ENCODE measurements around the gene MIA.

DNA sequence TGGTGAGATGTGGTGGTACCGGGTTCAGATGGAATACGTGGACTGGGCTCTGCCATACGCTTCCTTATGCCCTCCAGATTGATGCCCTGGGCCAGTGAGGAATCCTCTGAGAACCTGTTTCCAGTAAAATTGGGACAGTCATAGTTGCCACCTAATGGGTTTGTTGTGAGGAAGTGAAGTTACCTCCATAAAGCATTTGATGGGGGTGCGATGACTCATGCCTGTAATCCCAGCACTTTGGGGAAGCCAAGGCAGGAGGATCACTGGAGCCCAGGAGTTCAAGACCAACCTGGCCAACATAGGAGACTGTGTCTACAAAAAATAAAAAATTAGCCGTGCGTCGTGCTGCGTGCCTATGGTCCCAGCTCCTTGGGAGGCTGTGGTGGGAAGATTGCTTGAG is 19.5 kb upstream of the MIA start:
- TF ChIP-seq, protein P1, sequence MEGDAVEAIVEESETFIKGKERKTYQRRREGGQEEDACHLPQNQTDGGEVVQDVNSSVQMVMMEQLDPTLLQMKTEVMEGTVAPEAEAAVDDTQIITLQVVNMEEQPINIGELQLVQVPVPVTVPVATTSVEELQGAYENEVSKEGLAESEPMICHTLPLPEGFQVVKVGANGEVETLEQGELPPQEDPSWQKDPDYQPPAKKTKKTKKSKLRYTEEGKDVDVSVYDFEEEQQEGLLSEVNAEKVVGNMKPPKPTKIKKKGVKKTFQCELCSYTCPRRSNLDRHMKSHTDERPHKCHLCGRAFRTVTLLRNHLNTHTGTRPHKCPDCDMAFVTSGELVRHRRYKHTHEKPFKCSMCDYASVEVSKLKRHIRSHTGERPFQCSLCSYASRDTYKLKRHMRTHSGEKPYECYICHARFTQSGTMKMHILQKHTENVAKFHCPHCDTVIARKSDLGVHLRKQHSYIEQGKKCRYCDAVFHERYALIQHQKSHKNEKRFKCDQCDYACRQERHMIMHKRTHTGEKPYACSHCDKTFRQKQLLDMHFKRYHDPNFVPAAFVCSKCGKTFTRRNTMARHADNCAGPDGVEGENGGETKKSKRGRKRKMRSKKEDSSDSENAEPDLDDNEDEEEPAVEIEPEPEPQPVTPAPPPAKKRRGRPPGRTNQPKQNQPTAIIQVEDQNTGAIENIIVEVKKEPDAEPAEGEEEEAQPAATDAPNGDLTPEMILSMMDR (IDR thresholded peaks at IDR 0.05): no peak
- no peak for TF ChIP-seq POLR2A (IDR thresholded peaks at IDR 0.05)

Data from lower leg skin (tissue), 3 donors.